Effector memory CD4-positive, alpha-beta T cell (primary cell): ENCODE results near the gene FNBP1.

Experiments used
- DNase-seq, 3 donors: peaks; one replicate each; pipeline ENCODE4 v3.0.0-alpha.2; 2020
- H3K27ac ChIP-seq: 2 replicates; pipeline ENCODE4 v1.7.0; 2013; ENCODE audit warnings: mild to moderate bottlenecking, low read length, moderate library complexity; ENCODE audit not compliant: insufficient read depth, poor library complexity, severe bottlenecking
- H3K27me3 ChIP-seq: replicated peaks from 2 replicates; pipeline ENCODE4 v1.7.0; 2013; ENCODE audit warnings: mild to moderate bottlenecking, low read length; ENCODE audit not compliant: insufficient read depth, control insufficient read depth, poor library complexity, severe bottlenecking
- H3K36me3 ChIP-seq: 2 replicates; pipeline ENCODE4 v1.7.0; 2013; ENCODE audit warnings: mild to moderate bottlenecking, low read length, moderate library complexity; ENCODE audit not compliant: control insufficient read depth, insufficient read depth
- H3K4me1 ChIP-seq: 2 replicates; pipeline ENCODE4 v1.7.0; 2013; ENCODE audit warnings: low read length, mild to moderate bottlenecking; ENCODE audit not compliant: control insufficient read depth, insufficient read depth, poor library complexity, severe bottlenecking
- H3K4me3 ChIP-seq: 2 replicates; pipeline ENCODE4 v1.7.0; 2013; ENCODE audit warnings: low read length, low read depth, mild to moderate bottlenecking; ENCODE audit not compliant: insufficient read depth, poor library complexity, severe bottlenecking
- H3K9me3 ChIP-seq: 2 replicates; pipeline ENCODE4 v1.7.0; 2013; ENCODE audit warnings: mild to moderate bottlenecking, low read length, moderate library complexity; ENCODE audit not compliant: control insufficient read depth

The FNBP1 gene

DNA sequence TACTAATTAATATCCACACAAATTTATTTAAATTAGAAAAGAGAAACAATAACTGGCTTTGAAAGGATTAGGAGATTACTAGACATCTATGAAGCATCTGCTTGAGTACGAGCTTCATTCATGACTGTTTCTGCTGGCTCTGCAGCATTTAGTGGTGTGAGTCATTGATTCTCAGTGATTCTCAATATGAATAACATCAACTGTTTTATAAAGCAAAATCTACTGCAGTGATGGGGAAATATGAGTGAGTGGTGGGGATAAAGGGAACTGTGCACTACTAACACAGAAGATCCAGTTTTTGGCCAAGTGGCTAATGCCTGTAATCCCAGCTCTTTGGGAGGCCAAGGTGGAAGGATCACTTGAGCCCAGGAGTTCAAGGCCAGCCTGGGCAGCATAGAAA is 8.4 kb downstream of the FNBP1 start:
- Histone ChIP-seq H3K4me1 (peaks cover 75% of the 10 kb centered on the region), H3K4me3 (no peak overlapping the region), H3K27me3 (no peaks in the 10 kb centered on the region), H3K27ac (peak overlapping the region; percentile 37), H3K9me3 (no peaks in the 10 kb centered on the region), H3K36me3 (peaks cover 8% of the 10 kb centered on the region)
- DNase-seq: no peak

DNA sequence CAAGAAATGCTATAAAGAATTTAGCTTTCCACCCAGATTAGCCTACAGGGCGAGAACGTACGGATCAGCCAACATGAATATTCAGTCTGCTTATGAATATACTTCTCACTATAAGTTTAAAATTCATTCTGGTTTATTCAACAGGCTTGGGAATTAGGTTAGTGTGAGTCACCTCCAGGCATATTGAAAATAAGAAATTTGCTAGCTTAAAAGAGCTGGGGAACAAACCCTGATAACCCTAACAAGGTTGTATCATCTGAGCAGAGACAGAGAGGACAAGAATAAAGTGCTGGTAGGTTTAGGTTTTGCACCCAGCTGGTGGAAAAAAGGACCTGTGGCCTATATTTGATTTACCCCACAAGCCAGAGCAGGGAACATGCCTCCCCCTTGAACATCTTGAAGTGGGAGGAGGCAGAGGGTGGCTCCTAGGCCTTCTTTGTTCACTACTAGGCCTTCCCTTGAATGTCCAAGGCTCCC is 12.3 kb downstream of the FNBP1 start:
- no peaks in the 10 kb centered on the region for H3K27me3 ChIP-seq
- H3K27ac ChIP-seq: peak overlapping the region; percentile 81
- peak overlapping the region; percentile 27 for H3K4me3 ChIP-seq
- H3K36me3 ChIP-seq: peaks cover 13% of the 10 kb centered on the region
- H3K4me1 ChIP-seq: peaks cover 79% of the 10 kb centered on the region
- no peak for DNase-seq
- no peaks in the 10 kb centered on the region for H3K9me3 ChIP-seq

DNA sequence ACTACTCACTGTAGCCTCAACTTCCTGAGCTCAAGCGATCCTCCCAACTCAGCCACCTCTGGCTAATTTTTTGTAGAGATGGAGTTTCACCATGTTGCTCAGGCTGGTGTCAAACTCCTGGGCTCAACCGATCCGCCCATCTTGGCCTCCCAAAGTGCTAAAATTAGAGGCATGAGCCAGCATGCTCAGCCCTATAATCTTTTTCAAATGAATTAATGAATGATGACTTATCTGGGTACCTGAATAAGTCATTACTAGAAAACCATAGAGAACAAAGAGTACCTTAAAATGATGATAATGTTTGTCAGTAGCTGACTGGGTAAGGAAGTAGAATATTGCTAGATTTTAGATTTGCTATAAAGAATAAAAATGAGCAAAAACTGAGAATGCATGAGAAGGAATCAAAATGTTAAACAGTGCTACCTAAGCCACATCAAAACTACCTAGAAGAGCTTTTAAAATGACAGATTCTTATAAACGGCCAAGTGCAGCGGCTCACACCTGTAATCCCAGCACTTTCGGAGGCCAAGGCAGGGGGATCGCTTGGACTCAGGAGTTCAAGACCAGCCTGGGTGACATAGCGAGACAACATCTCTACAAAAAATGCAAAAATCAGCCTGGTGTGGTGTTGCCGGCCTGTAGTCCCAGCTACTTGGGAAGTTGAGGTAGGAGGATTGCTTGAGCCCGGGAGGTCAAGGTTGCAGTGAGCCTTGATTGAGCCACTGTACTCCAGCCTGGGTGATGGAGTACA is 13.6 kb downstream of the FNBP1 start:
- Histone ChIP-seq H3K27ac (peak overlapping the region; percentile 81), H3K36me3 (peaks cover 5% of the 10 kb centered on the region), H3K4me1 (peaks cover 66% of the 10 kb centered on the region), H3K9me3 (no peaks in the 10 kb centered on the region), H3K27me3 (no peaks in the 10 kb centered on the region), H3K4me3 (no peak overlapping the region)
- DNase-seq: no peak

DNA sequence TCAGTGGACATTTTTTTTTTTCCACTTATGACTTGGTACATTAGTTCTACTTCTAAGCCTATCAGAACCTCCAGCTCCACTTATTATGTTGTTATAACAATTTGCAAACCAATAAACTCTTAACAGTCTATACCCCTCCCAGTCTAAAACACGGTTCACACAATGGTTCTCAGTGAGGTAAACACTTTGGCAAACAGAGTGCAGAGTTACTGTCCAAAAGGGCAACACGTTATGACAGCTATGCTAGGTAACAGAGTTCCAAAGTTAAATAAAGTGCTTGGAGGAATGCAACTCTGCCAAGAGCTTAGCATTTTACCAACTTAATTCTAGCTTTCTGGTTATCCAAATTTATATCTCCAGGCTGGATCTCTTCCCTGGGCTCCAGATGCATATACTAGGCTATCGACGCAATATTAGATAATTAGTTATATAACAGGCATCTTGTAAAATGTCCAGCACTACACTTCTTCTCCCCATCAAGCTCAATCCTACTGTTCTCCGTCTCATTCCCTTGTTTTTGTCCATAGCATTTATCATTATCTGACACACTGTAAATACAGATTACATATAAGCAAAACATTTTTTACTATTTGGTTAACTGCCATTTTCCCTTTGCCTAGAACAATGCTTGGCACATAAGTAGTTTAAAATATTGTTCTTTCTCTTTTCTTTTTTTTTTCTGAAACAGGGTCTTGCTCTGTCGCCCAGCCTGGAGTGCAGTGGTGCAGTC is 14.3 kb downstream of the FNBP1 start:
- peaks cover 65% of the 10 kb centered on the region for H3K4me1 ChIP-seq
- no peak overlapping the region for H3K4me3 ChIP-seq
- no peaks in the 10 kb centered on the region for H3K9me3 ChIP-seq
- H3K27me3 ChIP-seq: no peaks in the 10 kb centered on the region
- H3K27ac ChIP-seq: peak overlapping the region; percentile 81
- DNase-seq: no peak
- peaks cover 5% of the 10 kb centered on the region for H3K36me3 ChIP-seq

DNA sequence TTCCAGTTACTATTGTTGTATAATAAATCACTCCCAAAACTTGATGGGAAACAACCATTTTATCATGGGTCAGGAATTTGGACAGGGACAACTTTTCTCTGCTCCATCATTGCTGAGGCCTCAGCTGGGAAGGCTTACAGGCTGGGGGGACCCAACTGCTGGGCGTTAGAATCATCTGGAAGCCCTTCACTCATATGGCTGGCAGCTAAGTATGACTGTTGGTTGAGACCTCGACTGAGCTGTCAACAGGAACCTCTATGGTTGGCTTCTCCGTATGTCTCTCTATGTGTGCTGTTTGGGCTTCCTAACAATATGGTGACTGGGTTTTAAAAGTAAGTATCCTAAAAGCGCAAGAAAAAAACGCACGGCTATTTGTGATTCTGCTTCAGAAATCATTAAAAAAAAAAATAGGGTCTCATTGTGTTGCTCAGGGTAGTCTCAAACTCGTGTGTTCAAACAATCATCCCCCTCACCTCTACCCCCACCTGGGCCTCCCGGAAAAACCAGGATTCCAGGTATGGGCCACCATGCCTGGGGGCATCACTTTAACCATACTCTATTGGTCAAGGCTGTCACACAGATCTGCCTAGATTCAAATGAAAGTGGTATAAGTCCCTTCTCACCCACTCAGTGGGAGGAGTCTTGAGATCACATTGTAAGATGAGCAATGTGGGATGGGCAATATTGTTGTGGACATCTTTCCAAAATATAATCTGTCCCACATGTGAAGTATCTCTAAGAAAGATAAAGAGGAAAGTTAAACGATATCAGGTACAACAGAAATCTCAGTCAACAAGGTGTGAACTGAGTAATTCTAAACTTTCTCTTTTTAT is 15.2 kb downstream of the FNBP1 start:
- no peak for DNase-seq
- H3K27ac ChIP-seq: peak overlapping the region; percentile 50
- H3K4me1 ChIP-seq: peaks cover 60% of the 10 kb centered on the region

DNA sequence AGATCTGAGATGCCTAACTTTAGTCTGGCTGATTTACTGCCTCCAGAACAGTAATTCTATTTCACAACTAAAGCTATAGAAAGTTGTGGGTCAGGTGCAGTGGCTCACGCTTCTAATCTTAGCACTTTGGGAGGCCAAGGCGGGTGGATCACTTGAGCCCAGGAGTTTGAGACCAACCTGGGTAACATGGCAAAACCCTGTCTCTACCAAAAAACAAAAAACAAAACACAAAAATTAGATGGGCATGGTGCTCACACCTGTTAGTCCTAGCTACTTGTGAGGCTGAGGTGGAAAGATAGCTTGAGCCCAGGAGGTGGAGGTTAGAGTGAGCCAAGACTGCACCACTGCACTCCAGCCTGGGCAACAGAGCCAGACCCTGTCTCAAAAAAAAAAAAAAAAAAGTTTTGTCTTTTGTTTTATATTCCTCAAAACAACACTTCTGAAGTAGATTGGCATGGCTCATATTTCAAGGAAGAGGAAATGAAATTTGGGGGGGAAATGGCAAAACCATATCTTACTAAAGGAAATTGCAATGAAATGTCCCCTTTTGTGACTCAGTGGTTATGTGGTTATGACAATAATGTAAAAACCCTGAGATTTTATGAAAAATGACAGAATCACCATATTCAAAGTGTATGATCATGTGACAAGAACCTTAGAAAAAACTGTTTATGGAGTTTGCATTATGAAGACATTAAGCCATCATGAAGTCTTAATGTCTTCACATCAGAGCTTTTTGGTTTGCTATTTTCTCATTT is 16.2 kb downstream of the FNBP1 start:
- H3K36me3 ChIP-seq: peaks cover 5% of the 10 kb centered on the region
- H3K27me3 ChIP-seq: no peaks in the 10 kb centered on the region
- H3K27ac ChIP-seq: peak overlapping the region; percentile 50
- H3K4me3 ChIP-seq: no peak overlapping the region
- no peak for DNase-seq
- H3K9me3 ChIP-seq: no peaks in the 10 kb centered on the region
- peaks cover 56% of the 10 kb centered on the region for H3K4me1 ChIP-seq

More for the DNA sequence above, 15.2 kb downstream of the FNBP1 start:
- Histone ChIP-seq H3K36me3 (peaks cover 5% of the 10 kb centered on the region), H3K9me3 (no peaks in the 10 kb centered on the region), H3K27me3 (no peaks in the 10 kb centered on the region), H3K4me3 (no peak overlapping the region)

DNA sequence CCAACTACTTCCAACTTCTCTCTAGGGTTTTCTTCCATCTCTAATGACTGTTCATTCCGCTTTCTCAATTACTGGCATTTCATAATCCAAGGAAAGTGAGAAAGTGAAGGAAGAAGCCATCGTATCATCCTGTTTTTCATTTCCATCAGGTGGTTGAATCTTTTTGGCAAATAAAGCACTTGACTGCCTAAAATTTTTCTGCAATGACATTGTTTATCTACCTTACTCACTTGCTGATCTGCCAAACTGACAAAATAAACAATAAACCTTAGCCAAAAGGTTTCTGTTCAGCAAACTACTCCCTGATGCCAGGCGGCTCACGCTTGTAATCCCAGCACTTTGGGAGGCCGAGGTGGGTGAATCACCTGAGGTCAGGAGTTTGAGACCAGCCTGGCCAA is 18.4 kb downstream of the FNBP1 start:
- Histone ChIP-seq H3K4me3 (no peak overlapping the region), H3K4me1 (peaks cover 49% of the 10 kb centered on the region)

DNA sequence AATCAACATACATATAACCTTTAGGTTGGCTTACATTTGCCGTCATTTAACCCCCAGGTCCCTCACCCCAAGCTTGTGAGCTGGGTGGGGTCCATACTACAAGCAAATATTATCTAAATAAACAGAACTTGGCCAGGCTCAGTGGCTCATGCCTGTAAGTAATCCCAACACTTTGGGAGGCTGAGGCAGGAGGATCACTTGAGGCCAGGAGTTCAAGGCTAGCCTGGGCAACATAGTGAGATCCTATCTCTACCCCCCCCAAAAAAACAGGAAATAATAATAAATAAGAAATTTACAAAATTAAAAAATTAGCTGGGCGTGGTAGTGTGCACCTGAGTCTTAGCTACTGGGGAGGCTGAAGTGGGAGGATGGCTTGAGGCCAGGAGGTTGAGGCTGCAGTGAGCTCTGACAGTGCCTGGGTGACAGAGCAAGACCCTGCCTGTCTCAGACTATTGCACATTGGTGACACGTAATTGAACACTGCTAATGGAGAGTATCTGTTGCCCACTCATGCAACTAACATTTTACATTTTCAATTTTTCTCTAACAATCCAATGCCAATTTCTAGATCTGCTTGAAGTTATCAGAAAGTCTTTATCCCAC is 18.9 kb downstream of the FNBP1 start:
- Histone ChIP-seq H3K27ac (peak overlapping the region; percentile 44), H3K36me3 (peaks cover 5% of the 10 kb centered on the region), H3K4me1 (peaks cover 45% of the 10 kb centered on the region), H3K27me3 (no peaks in the 10 kb centered on the region), H3K4me3 (no peak overlapping the region), H3K9me3 (no peaks in the 10 kb centered on the region)
- DNase-seq: no peak

More for the DNA sequence above, 18.4 kb downstream of the FNBP1 start:
- Histone ChIP-seq H3K36me3 (peaks cover 5% of the 10 kb centered on the region), H3K27me3 (no peaks in the 10 kb centered on the region), H3K27ac (no peak overlapping the region), H3K9me3 (no peaks in the 10 kb centered on the region)
- DNase-seq: no peak

DNA sequence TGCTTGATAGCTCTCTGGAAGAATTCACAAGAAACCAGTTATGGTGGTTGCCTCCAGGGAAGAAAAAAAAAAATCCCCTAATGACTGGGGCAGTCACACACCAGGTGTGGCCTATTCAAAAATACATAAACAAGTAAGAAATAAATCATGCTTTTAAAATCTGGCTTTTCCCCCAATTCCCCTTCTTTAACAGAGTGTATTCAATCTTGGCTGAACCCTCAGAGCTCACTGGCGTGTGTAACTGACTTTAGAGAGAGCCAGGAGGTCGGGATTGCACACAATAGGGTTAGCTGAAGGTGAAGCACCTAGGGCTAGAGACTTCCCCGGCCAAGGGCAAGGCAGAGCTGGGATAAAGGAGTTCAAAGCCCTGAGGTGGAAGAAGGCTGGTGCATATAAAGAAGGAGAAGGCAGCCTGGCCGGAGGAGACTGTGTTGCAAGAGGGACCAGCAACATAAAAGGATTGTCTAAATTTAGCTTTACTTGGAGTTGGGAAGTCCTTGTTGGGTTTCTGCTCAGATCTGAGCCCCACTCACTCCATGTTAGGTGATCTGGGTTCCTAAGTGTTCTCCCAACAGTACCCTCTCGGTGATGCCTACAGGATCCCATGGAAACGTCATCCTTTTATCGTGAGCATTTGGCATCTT is 19.7 kb downstream of the FNBP1 start:
- Histone ChIP-seq H3K36me3 (peaks cover 5% of the 10 kb centered on the region), H3K9me3 (no peaks in the 10 kb centered on the region), H3K27me3 (no peaks in the 10 kb centered on the region), H3K4me1 (peaks cover 41% of the 10 kb centered on the region), H3K4me3 (no peak overlapping the region), H3K27ac (peak overlapping the region; percentile 44)
- no peak for DNase-seq
